AG04450 (cell line): Measurements from ENCODE around the gene CCIN. TPM values are rescaled to one million over a fixed set of nuclear protein-coding genes. Genes with fewer than 3 reads are reported as not detected.

ENCODE experiments used
- CTCF ChIA-PET: fragments of 300-600, 350-600 bp; formaldehyde crosslinking; extraction: SDS; loops from one replicate; lab custom pipeline; 2022; ENCODE audit warnings: antibody characterized with exemption, inconsistent platforms; lab: Charles Lee
- POLR2A ChIA-PET: fragments of 350-600 bp; formaldehyde crosslinking; extraction: SDS; loops from one replicate; lab custom pipeline; 2021; ENCODE audit warnings: antibody characterized with exemption, inconsistent platforms; lab: Yijun Ruan, JAX
- DNase-seq: peaks from one replicate; pipeline ENCODE4 v3.0.0-alpha.2; 2011; ENCODE audit warnings: low read depth, low spot score
- H3K27ac ChIP-seq: one replicate; pipeline ENCODE4 v1.5.1; 2012; ENCODE audit warnings: low read depth, low read length, control low read depth
- H3K27me3 ChIP-seq: one replicate; pipeline ENCODE4 v1.6.0; 2012; ENCODE audit warnings: low read length; ENCODE audit not compliant: control insufficient read depth, insufficient read depth
- H3K4me3 ChIP-seq: 2 replicates; pipeline ENCODE4 v1.5.1; 2011; ENCODE audit warnings: mild to moderate bottlenecking, low read depth, low read length, control low read depth
- H3K9me3 ChIP-seq: 2 replicates; pipeline ENCODE4 v1.5.1; 2012; ENCODE audit warnings: low read length; ENCODE audit not compliant: control insufficient read depth, insufficient read depth
- CTCF ChIP-seq: IDR thresholded peaks from 2 replicates; pipeline ENCODE4 v1.5.1; 2011; ENCODE audit warnings: low read depth, low read length, control low read depth, inconsistent platforms
- polyA plus RNA-seq: library from polyadenylated mRNA; depleted of rRNA; stranded (reverse); fragments of >200 nt; gene quantifications from 2 replicates; pipeline ENCODE4 v1.2.3, GENCODE V29; 2011

CCIN gene
- polyA plus RNA-seq, 1 experiment, result 0.48 TPM

GRCh38 chr9:36163049-36163785 is 6.0 kb upstream of the CCIN start:
- no peaks in the 10 kb centered on the region; the same call in 1 of the 2 replicates for H3K9me3 ChIP-seq
- H3K27me3 ChIP-seq, result no peaks in the 10 kb centered on the region
- no peak overlapping the region for H3K4me3 ChIP-seq
- TF ChIP-seq CTCF, result no peak
- DNase-seq, result no peak
- ChIA-PET CTCF (interaction anchor here (0.8 to 3.3 kb wide), 7 partner anchors 14 to 281 kb away, joined by 3 to 11 read pairs (median 6); partner anchors contain the start of gene CLTA), POLR2A (interaction anchor here (0.6 to 2.7 kb wide), 8 partner anchors 8 to 125 kb away, joined by 3 to 7 read pairs (median 4); partner anchors contain the start of gene CLTA)
- peak overlapping the region; percentile 84 for H3K27ac ChIP-seq

- CTCF ChIA-PET, result interaction anchor here (0.9 to 3.3 kb wide), 8 partner anchors 15 to 218 kb away, joined by 4 to 18 read pairs (median 6); partner anchors contain the start of gene CLTA
- peak overlapping the region; percentile 84 for H3K27ac ChIP-seq
- no peak overlapping the region for H3K4me3 ChIP-seq
- no peak for DNase-seq
- H3K9me3 ChIP-seq, result no peaks in the 10 kb centered on the region; the same call in 1 of the 2 replicates
- POLR2A ChIA-PET, result interaction anchor here (0.6 to 2.7 kb wide), 8 partner anchors 9 to 125 kb away, joined by 3 to 7 read pairs (median 4); partner anchors contain the start of gene CLTA
- no peak for TF ChIP-seq CTCF
- no peaks in the 10 kb centered on the region for H3K27me3 ChIP-seq
Measured at GRCh38 chr9:36163786-36164170, 5.4 kb upstream of the CCIN start.

GRCh38 chr9:36164372-36164771 is 4.8 kb upstream of the CCIN start:
- no peak for TF ChIP-seq CTCF
- Histone ChIP-seq H3K27ac (no peak overlapping the region), H3K9me3 (no peaks in the 10 kb centered on the region; the same call in 1 of the 2 replicates), H3K4me3 (no peak overlapping the region), H3K27me3 (no peaks in the 10 kb centered on the region)
- CTCF ChIA-PET, result interaction anchor here (0.9 to 3.3 kb wide), 9 partner anchors 10 to 219 kb away, joined by 3 to 18 read pairs (median 6); partner anchors contain the start of gene CLTA
- POLR2A ChIA-PET, result interaction anchor here (0.8 to 2.7 kb wide), 4 partner anchors 9 to 26 kb away, joined by 3 to 7 read pairs (median 4); partner anchors contain the start of gene CLTA
- DNase-seq, result no peak

- DNase-seq, result no peak
- H3K27ac ChIP-seq, result no peak overlapping the region
- no peak overlapping the region for H3K4me3 ChIP-seq
- POLR2A ChIA-PET, result interaction anchor here (0.8 to 2.7 kb wide), 2 partner anchors 16 to 26 kb away, joined by 3 to 7 read pairs; partner anchors contain the start of gene CLTA
- TF ChIP-seq CTCF, result no peak
- CTCF ChIA-PET, result interaction anchor here (0.7 to 3.3 kb wide), 10 partner anchors 10 to 220 kb away, joined by 3 to 18 read pairs (median 6); partner anchors contain the start of gene CLTA
- H3K9me3 ChIP-seq, result peaks cover under 1% of the 10 kb centered on the region; the same call in 1 of the 2 replicates
- H3K27me3 ChIP-seq, result no peaks in the 10 kb centered on the region
Measured at GRCh38 chr9:36164989-36165388, 4.2 kb upstream of the CCIN start.

- ChIA-PET POLR2A (interaction anchor here (0.6 to 1.8 kb wide), 6 partner anchors 17 to 1094 kb away, joined by 3 to 7 read pairs (median 6); no protein-coding TSS in a partner anchor), CTCF (interaction anchor here (0.5 to 3.3 kb wide), 15 partner anchors 11 to 289 kb away, joined by 3 to 18 read pairs (median 5); partner anchors contain the start of gene CLTA)
- no peak for TF ChIP-seq CTCF
- Histone ChIP-seq H3K9me3 (peaks cover 3% of the 10 kb centered on the region; the same call in 1 of the 2 replicates), H3K4me3 (peak overlapping the region; percentile 63), H3K27me3 (no peaks in the 10 kb centered on the region), H3K27ac (peak overlapping the region; percentile 57)
- DNase-seq, result no peak
Measured at GRCh38 chr9:36165826-36166167, 3.4 kb upstream of the CCIN start.
